ENCODE data around the gene CRYZ. TPM values are rescaled to one million over a fixed set of nuclear protein-coding genes. Genes with fewer than 3 reads are reported as not detected.

CRYZ gene
- total RNA-seq = 4.8 to 8.5 TPM (median 6.7 TPM) in 3 replicates
- long read RNA-seq, transcript CRYZ-201 (9 exons, 1,888 nt) = major isoform, 7 of 8 reads
- long read RNA-seq, partial matches to known transcripts = 0 of 8 reads
- long read RNA-seq, other reads (novel, unspliced or antisense) = 1 of 8 reads

GRCh38 chr1:74732960-74733603 lies at the start of gene CRYZ, which contains the start of gene TYW3:
Gene CRYZ (minus strand): TSS chr1:74733050. CDS start chr1:74724821, 8,229 bp downstream.
Gene TYW3 (plus strand): TSS chr1:74733152. CDS start chr1:74733245, 93 bp downstream.
- DNase-seq (ENCODE audit: low spot score) = no peak
- Mint-ChIP-seq H3K27ac (ENCODE audit: unreplicated experiment) (peak within 1 kb of the TSS; percentile 95), H3K27me3 (ENCODE audit: low read depth) (no peaks in the 10 kb centered on the region), H3K9me3 (ENCODE audit: low read depth) (peaks cover 4% of the 10 kb centered on the region), H3K4me3 (ENCODE audit: unreplicated experiment) (peak within 1 kb of the TSS; percentile 78), H3K36me3 (ENCODE audit: low read depth) (no peaks in the 10 kb centered on the region), H3K4me1 (ENCODE audit: low read depth) (peaks cover 7% of the 10 kb centered on the region)
- TF ChIP-seq CTCF (IDR thresholded peaks at IDR 0.05) = no peak

GRCh38 chr1:74780594-74780993 lies 47.7 kb upstream of the CRYZ start:
- Mint-ChIP-seq H3K27ac (ENCODE audit: unreplicated experiment) (no peak overlapping the region), H3K36me3 (ENCODE audit: low read depth) (no peaks in the 10 kb centered on the region), H3K4me3 (ENCODE audit: unreplicated experiment) (no peak overlapping the region), H3K9me3 (ENCODE audit: low read depth) (no peaks in the 10 kb centered on the region), H3K4me1 (ENCODE audit: low read depth) (no peaks in the 10 kb centered on the region), H3K27me3 (ENCODE audit: low read depth) (peaks cover 19% of the 10 kb centered on the region)
- TF ChIP-seq CTCF (IDR thresholded peaks at IDR 0.05) = no peak
- no peak for DNase-seq (ENCODE audit: low spot score)

GRCh38 chr1:74779750-74780149 lies 46.9 kb upstream of the CRYZ start:
- no peak for DNase-seq (ENCODE audit: low spot score)
- Mint-ChIP-seq H3K27ac (ENCODE audit: unreplicated experiment) (no peak overlapping the region), H3K4me3 (ENCODE audit: unreplicated experiment) (no peak overlapping the region), H3K9me3 (ENCODE audit: low read depth) (no peaks in the 10 kb centered on the region), H3K4me1 (ENCODE audit: low read depth) (no peaks in the 10 kb centered on the region), H3K36me3 (ENCODE audit: low read depth) (no peaks in the 10 kb centered on the region), H3K27me3 (ENCODE audit: low read depth) (peaks cover 20% of the 10 kb centered on the region)
- no peak for TF ChIP-seq CTCF (IDR thresholded peaks at IDR 0.05)

- H3K27me3 Mint-ChIP-seq (ENCODE audit: low read depth) = peaks cover 27% of the 10 kb centered on the region
- no peaks in the 10 kb centered on the region for H3K36me3 Mint-ChIP-seq (ENCODE audit: low read depth)
- H3K27ac Mint-ChIP-seq (ENCODE audit: unreplicated experiment) = no peak overlapping the region
- no peak for DNase-seq (ENCODE audit: low spot score)
- no peaks in the 10 kb centered on the region for H3K4me1 Mint-ChIP-seq (ENCODE audit: low read depth)
- no peak for TF ChIP-seq CTCF (IDR thresholded peaks at IDR 0.05)
- H3K9me3 Mint-ChIP-seq (ENCODE audit: low read depth) = no peaks in the 10 kb centered on the region
- H3K4me3 Mint-ChIP-seq (ENCODE audit: unreplicated experiment) = no peak overlapping the region
Measured at GRCh38 chr1:74777525-74777924, 44.7 kb upstream of the CRYZ start.

GRCh38 chr1:74775735-74776134 lies 42.9 kb upstream of the CRYZ start:
- H3K27ac Mint-ChIP-seq (ENCODE audit: unreplicated experiment) = no peak overlapping the region
- H3K27me3 Mint-ChIP-seq (ENCODE audit: low read depth) = peaks cover 31% of the 10 kb centered on the region
- peak; percentile 29 for TF ChIP-seq CTCF (IDR thresholded peaks at IDR 0.05)
- no peaks in the 10 kb centered on the region for H3K9me3 Mint-ChIP-seq (ENCODE audit: low read depth)
- H3K4me3 Mint-ChIP-seq (ENCODE audit: unreplicated experiment) = no peak overlapping the region
- H3K36me3 Mint-ChIP-seq (ENCODE audit: low read depth) = no peaks in the 10 kb centered on the region
- H3K4me1 Mint-ChIP-seq (ENCODE audit: low read depth) = no peaks in the 10 kb centered on the region
- DNase-seq (ENCODE audit: low spot score) = no peak
